GM19372 (cell line): ENCODE results near the gene ZFAND6.

ENCODE experiments used
- ATAC-seq: cut with Tn5 transposase; IDR thresholded peaks from one replicate; pipeline ENCODE4 v1.9.1; 2021; ENCODE audit warnings: mild to moderate bottlenecking, low read depth, moderate library complexity; ENCODE audit not compliant: unreplicated experiment

ZFAND6 gene

DNA sequence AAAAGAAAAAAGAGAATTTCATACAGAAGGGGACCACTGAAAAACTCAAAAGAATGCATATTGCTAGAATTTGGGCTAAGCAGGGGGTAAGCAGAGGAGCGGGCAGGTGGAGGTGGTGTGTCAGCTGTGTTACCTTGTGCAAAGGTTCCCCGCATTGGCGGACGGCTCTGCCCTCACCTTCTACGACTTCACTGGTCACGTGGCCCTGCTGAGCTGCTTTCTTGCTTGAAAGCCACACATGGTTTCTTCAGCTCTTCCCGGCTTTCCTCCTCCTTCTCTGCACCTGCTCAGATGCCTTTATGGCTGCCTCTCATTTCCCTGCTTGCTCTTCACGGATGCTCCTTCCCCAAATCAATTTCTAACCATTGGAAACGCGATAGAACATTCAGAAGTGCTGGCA lies 123.8 kb downstream of the ZFAND6 start:
- no peak for ATAC-seq

DNA sequence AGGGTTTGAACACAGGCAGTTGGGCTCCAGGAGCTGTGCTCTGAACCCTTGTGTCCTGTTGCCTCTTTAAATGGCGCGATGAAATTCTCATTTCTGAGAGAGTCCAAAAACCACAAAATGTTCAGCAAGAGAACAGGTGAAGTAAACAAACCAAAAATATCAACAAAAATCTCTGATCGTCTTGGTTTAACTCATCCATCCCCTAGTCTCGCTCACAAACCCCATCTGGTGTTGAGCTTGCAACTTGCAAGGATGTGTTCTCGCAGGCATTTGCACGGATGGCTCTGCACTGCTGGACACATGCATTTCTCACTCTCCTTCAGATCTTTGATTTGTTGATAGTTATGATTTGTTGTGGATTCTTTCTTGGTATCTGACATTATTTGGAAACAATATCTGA lies 124.4 kb downstream of the ZFAND6 start:
- no peak for ATAC-seq

DNA sequence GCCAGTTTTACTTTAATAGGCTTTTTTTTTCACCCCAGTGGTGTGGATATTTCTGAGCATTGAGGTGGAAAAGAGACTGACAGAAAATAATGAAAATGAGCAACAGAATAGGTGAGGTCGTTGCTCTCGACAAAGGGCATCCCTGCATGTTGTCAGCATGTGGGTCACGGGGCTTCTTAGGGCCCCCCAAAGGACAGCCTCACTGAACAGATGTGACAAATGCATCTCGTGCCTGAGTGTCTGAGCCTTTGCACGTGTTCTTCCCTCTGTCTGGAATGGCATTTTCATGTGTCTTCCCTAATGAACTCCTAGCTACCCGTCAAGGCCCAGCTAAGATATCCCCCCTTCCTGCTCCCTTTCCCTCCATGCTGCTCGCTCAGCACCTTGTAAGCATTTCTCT lies 125.1 kb downstream of the ZFAND6 start:
- ATAC-seq = no peak

DNA sequence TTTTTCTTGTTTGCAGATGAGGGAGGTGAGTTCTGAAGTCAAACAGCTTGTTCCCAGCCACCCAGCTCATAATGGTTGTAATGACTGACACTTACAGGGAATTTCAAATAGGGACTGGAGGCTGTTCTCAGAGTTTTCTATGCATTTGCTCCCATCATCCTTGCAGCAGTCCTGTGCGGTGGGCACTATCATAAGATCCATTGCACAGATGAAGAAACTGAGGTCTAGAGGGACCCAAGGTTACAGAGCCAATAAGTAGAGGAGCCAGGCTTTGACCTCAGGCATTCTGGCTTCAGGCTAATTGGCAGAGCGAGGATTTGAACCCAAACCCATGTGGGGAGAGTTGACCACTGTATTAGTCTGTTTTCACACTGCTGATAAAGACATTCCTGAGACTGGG lies 125.7 kb downstream of the ZFAND6 start:
- ATAC-seq = no peak

DNA sequence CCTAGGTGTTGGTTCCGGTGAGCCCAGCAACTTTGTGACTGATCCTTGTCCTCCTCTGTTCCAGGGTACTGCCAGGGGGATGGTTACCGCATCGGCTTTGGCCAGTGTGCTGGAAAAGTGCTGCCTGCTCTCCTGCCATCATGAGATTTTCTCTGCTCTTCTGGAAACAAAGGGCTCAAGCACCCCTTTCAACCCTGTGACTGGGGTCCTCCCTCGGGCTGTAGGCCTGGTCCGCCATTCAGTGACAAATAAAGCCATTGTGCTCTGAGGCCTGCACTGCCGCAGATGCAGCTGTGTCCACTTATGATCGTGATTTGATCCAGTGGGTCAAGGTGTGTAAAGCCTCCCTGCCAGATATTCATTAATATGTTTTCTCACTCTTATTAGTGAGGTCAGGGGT lies 126.6 kb downstream of the ZFAND6 start:
- no peak for ATAC-seq

DNA sequence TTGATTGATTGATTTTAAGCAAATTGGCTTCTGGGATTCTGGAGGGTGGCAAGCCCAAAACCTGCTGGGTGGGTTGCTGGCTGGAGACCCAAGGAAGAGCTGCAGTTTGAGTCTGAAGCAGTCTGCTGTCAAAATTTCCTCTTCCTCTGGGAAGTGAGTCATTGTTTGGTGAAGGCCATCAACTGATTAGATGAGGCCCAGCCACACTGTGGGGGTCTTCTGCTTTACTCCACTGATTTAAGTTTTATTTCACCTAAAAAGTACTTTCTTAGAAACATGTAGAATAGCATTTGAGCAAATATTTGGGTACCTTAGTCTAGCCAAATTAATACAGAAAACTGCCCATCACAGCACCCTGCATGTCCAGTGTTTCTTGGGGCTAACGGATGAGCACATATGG lies 127.1 kb downstream of the ZFAND6 start:
- no peak for ATAC-seq
